Esophagus (tissue), 2 donors: ENCODE measurements around the gene PLAU. TPM values are rescaled to one million over a fixed set of nuclear protein-coding genes. Genes with fewer than 3 reads are reported as not detected.

Experiments used
- polyA plus RNA-seq, 2 donors: library from polyadenylated mRNA; stranded (reverse); fragments of 200-250 nt; gene quantifications; one replicate each; pipeline ENCODE4 v1.2.3, GENCODE V29; 2013
- donor health status: healthy with polysubstance abuse.
- donor health status: Bipolar disorder and iron deficiency.

Gene PLAU
- polyA plus RNA-seq, 2 donors = 7.0 to 13.7 TPM

Other genes with a start within 250 kb of the PLAU start
- 1 to 10 TPM; 2.6 to 7.5 TPM for gene AGAP5, start 213.0 kb upstream of the PLAU start, polyA plus RNA-seq
- gene SEC24C, start 166.8 kb upstream of the PLAU start, polyA plus RNA-seq = 10 to 100 TPM; 38.8 to 46.8 TPM
- 10 to 100 TPM; 53.5 to 63.5 TPM for gene CHCHD1, start 129.1 kb upstream of the PLAU start, polyA plus RNA-seq
- gene ZSWIM8, start 125.5 kb upstream of the PLAU start, polyA plus RNA-seq = 100 to 1,000 TPM; 109 to 156 TPM
- gene NDST2, start 99.5 kb upstream of the PLAU start, polyA plus RNA-seq = 10 to 100 TPM; 13.5 to 14.9 TPM
- 10 to 100 TPM; 16.1 to 25.3 TPM for gene CAMK2G, start 36.6 kb upstream of the PLAU start, polyA plus RNA-seq
- gene VCL, start 87.0 kb downstream of the PLAU start, polyA plus RNA-seq = 10 to 100 TPM; 25.0 to 41.4 TPM
- gene AP3M1, start 239.7 kb downstream of the PLAU start, polyA plus RNA-seq = 10 to 100 TPM in 1 of 2 donors, 1 to 10 TPM in 1; 7.1 to 13.4 TPM
- 10 to 100 TPM; 27.3 to 45.2 TPM for gene ADK, start 240.1 kb downstream of the PLAU start, polyA plus RNA-seq